ENCODE measurements around the gene ANKRD23.

The ANKRD23 gene

DNA sequence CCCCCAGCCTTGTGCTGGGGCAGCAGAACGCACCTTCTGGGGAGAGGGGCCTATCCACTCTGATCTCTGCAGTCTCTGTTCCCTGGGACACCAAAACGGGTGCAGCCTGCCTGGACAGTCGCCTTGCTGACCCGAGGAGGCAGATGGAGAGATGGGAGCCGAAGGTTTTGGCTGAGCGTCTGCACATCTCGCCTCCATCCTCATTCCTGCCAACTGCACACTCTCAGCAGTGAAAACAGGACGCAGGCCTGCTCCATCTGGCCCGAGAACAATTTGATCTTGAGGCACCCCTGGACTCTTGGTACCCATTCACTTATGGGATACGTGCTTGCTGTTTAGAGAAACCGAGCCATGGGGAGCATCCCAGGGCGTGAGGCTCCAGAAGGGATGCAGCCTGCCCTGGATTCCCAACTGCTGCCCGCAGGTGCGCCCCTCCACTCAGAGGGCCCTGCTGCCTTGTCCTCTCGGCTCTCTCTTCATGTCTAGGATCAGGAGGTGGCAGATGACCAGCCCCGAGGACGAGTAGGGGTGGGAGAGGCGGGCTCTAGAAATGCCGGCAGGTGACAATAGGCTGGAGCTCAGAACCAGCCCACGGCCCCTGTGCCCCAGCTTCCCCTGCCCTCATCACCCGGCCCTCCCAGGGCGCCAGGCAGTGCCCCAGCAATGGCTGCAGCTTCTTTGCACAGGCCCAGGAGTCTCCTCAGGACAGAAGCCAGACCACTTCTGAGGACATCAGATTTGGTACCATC lies 35.1 kb upstream of the ANKRD23 start:
- Histone ChIP-seq H3K27ac (no peak overlapping the region), H3K4me1 (ENCODE audit: control insufficient read depth in 1 of 2, insufficient read depth in 1 of 2, low read depth in 1 of 2, low read length in 1 of 2) (no peaks in the 10 kb centered on the region), H3K36me3 (no peaks in the 10 kb centered on the region), H3K9me3 (no peaks in the 10 kb centered on the region), H3K27me3 (peaks cover 59% of the 10 kb centered on the region), H3K4me3 (ENCODE audit: low read depth in 1 of 2, low read length in 1 of 2) (no peak overlapping the region)
- TF ChIP-seq, protein P1, sequence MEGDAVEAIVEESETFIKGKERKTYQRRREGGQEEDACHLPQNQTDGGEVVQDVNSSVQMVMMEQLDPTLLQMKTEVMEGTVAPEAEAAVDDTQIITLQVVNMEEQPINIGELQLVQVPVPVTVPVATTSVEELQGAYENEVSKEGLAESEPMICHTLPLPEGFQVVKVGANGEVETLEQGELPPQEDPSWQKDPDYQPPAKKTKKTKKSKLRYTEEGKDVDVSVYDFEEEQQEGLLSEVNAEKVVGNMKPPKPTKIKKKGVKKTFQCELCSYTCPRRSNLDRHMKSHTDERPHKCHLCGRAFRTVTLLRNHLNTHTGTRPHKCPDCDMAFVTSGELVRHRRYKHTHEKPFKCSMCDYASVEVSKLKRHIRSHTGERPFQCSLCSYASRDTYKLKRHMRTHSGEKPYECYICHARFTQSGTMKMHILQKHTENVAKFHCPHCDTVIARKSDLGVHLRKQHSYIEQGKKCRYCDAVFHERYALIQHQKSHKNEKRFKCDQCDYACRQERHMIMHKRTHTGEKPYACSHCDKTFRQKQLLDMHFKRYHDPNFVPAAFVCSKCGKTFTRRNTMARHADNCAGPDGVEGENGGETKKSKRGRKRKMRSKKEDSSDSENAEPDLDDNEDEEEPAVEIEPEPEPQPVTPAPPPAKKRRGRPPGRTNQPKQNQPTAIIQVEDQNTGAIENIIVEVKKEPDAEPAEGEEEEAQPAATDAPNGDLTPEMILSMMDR (IDR thresholded peaks at IDR 0.05): no peak

DNA sequence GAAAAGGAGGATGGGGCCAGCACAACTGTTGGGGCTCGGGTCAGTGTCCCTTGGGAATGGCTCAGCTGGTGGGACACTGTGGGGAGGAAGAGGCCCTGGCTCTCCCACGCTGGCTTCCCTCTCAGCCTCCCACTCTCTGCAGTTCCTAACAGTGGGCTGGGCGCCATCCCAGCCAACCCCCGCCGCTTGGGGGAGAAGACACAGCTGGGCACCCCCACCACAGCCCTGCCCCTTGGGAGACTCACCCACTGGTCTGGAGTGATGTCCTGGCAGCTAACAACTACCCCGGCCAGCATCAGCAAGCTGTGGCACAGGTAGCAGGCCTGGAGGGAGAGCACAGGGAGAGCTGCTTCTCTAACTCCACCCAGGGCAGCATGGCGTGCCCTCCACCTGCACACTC lies 34.4 kb upstream of the ANKRD23 start:
- H3K4me1 ChIP-seq (ENCODE audit: control insufficient read depth in 1 of 2, insufficient read depth in 1 of 2, low read depth in 1 of 2, low read length in 1 of 2): no peaks in the 10 kb centered on the region
- H3K4me3 ChIP-seq (ENCODE audit: low read depth in 1 of 2, low read length in 1 of 2): no peak overlapping the region
- no peaks in the 10 kb centered on the region for H3K9me3 ChIP-seq
- H3K27ac ChIP-seq: no peak overlapping the region
- H3K27me3 ChIP-seq: peaks cover 64% of the 10 kb centered on the region
- H3K36me3 ChIP-seq: no peaks in the 10 kb centered on the region
- TF ChIP-seq, protein P1 (IDR thresholded peaks at IDR 0.05): no peak

DNA sequence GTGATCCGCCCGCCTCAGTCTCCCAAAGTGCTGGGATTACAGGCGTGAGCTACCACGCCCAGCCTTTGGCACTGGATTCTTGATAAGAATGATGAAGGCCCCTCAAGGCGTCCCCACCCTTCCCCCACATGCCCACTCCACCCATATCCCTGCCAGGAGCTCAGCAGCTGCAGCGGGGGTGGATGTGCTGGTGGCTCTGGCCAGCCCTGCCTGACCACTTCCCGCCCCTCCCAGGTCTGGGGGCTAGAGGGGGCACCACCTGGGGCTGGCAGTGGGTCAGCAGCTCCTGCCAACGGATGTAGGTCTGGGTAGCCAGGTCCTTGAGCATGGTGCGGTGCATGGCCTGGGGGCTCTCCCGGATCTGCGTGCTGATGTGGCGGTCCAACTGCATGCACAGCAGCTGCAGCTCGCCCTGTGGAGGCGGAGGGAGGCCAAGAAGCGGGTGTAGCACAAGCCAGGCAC lies 33.8 kb upstream of the ANKRD23 start:
- H3K4me1 ChIP-seq (ENCODE audit: control insufficient read depth in 1 of 2, insufficient read depth in 1 of 2, low read depth in 1 of 2, low read length in 1 of 2): no peaks in the 10 kb centered on the region
- peaks cover 65% of the 10 kb centered on the region for H3K27me3 ChIP-seq
- H3K4me3 ChIP-seq (ENCODE audit: low read depth in 1 of 2, low read length in 1 of 2): no peak overlapping the region
- no peaks in the 10 kb centered on the region for H3K9me3 ChIP-seq
- no peak overlapping the region for H3K27ac ChIP-seq
- TF ChIP-seq, protein P1 (IDR thresholded peaks at IDR 0.05): no peak
- no peaks in the 10 kb centered on the region for H3K36me3 ChIP-seq

DNA sequence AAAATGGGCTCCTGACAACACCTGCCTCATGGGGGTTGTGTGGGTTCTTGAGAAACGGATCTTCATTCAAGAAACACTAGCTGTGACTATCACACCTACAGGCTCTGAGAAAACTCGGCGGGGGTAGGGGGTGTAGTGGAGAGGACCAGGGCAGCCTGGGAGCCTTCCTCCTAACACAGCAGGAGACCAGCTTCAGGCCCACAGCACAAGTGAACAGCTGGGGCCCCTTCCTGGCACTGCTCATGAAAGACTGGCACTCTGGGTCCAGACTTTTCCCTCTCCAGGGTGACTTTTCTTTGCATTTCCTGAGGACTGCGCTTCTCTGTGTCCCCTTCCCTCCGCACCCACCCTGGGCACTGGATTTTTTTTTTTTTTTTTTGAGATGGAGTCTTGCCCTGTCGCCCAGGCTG lies 33.2 kb upstream of the ANKRD23 start:
- Histone ChIP-seq H3K36me3 (no peaks in the 10 kb centered on the region), H3K27me3 (peaks cover 71% of the 10 kb centered on the region), H3K4me1 (ENCODE audit: control insufficient read depth in 1 of 2, insufficient read depth in 1 of 2, low read depth in 1 of 2, low read length in 1 of 2) (no peaks in the 10 kb centered on the region), H3K4me3 (ENCODE audit: low read depth in 1 of 2, low read length in 1 of 2) (no peak overlapping the region), H3K9me3 (no peaks in the 10 kb centered on the region), H3K27ac (no peak overlapping the region)
- TF ChIP-seq, protein P1 (IDR thresholded peaks at IDR 0.05): no peak

DNA sequence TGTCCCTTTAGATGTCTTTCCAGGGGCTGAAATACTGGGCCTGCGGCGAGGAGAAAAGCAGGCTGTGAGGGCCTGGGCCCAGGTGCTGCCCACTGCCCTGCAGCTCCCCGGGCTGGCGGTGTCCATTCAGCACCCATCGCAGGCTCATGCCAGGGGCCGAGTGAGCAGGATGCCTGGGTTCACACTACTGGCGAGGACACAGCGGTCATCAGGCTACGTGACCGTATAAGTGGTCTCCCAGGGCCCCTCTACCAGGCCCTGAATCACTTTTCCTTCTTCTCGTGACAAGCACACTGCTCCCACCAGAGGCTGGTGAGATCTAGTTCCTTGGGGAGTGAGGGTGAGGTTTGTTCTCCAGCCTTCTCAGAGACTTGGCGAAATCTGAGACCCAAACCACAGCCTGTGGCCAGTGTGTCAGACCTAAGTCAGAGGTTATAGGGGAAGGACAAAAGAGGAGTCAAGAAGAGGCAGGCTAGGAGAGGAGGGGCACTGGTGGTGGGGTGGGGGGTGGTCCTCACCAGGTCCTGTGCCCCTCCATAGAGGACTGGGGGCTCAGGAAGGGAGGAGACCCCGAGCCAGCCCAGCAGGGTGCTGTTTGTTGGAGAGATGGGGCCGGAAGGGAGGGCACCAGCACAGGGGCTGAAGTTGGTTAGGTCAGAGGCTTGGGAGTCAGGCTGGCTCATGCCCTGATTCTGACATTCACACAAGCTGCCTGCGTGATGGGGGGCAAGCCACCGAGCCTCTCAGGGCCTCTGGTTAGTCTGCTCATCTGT lies 32.6 kb upstream of the ANKRD23 start:
- no peaks in the 10 kb centered on the region for H3K4me1 ChIP-seq (ENCODE audit: control insufficient read depth in 1 of 2, insufficient read depth in 1 of 2, low read depth in 1 of 2, low read length in 1 of 2)
- no peaks in the 10 kb centered on the region for H3K36me3 ChIP-seq
- H3K9me3 ChIP-seq: no peaks in the 10 kb centered on the region
- H3K4me3 ChIP-seq (ENCODE audit: low read depth in 1 of 2, low read length in 1 of 2): no peak overlapping the region
- no peak overlapping the region for H3K27ac ChIP-seq
- TF ChIP-seq, protein P1 (IDR thresholded peaks at IDR 0.05): no peak
- H3K27me3 ChIP-seq: peaks cover 73% of the 10 kb centered on the region
